Skin epidermis (tissue), 12 donors: ENCODE data around the gene HRH1.
"Not testable (repeated sequence)": the region's sequence is repeated elsewhere in the genome, so short reads cannot be mapped to it uniquely, and the experiment has no call there.

Experiments used
- H3K27ac ChIP-seq, 21 experiments: fragments of 200-600 bp; sonication (generic) in 11 of 21; one replicate each; pipeline ENCODE4 v1.5.0; 2020; ENCODE audit warnings: mild to moderate bottlenecking in 3 of 21, inconsistent platforms in 2 of 21, moderate library complexity in 2 of 21
- H3K4me3 ChIP-seq, 7 experiments: fragments of 200-600 bp; sonication (generic) in 2 of 7; one replicate each; pipeline ENCODE4 v1.5.0; 2020; ENCODE audit warnings: inconsistent platforms in 2 of 7, mild to moderate bottlenecking in 2 of 7, moderate library complexity in 1 of 7

HRH1 gene, protein sequence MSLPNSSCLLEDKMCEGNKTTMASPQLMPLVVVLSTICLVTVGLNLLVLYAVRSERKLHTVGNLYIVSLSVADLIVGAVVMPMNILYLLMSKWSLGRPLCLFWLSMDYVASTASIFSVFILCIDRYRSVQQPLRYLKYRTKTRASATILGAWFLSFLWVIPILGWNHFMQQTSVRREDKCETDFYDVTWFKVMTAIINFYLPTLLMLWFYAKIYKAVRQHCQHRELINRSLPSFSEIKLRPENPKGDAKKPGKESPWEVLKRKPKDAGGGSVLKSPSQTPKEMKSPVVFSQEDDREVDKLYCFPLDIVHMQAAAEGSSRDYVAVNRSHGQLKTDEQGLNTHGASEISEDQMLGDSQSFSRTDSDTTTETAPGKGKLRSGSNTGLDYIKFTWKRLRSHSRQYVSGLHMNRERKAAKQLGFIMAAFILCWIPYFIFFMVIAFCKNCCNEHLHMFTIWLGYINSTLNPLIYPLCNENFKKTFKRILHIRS

DNA sequence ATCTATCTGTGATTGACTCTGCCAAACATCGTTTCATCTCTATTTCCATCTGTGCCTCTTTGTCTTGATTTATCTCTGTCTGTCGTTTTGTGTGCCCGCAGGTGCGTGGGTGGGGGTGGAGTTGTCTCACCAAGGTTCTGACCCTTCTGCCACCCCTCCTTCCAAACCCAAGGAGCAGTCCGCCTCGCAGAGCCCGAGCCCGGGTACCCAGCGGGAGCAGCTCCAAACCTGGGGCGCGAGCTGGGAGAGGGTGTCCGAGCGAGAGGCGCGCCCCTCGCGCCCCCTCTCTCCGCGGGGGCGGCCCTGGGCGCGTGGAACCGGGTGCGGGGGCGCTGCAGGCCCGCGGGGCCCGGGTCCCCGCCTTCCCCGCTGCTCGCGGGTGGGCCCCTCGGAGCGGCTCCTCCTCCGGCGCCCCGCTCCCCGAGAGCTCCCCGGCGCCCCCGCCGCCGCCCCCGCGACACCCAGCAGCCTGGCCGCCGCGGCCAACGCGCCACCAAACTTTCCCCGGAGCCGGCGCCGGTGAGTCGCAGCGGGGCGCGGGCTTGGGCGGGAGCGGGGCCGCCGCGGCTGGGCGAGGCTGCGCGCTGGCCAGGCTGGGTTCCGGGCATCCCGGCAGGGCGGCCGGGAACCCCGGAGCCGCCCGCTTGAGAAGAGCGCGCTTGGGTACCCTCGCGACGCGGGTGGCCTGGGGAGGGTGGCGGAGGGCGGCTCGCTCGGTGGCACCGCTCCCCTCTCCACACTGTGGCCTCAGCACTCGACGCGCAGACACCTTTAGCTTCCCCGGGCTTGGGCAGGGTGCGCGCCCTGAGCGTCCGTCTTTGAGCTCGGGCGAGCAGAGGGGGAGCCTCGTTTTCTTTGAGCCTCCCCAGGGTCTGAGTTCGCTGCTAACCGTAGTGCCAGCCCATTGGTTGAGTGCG lies at the start of gene HRH1:
Gene HRH1 (plus strand): TSS at position 458 of the 917 bp plus-strand sequence. CDS start 104,545 bp downstream, outside the sequence.
- H3K4me3 ChIP-seq = peak within 1 kb of the TSS; percentile 26 to 62 (median 50)
- peak within 1 kb of the TSS in 17 of 21 experiments; percentile 44 to 84 (median 76) for H3K27ac ChIP-seq

DNA sequence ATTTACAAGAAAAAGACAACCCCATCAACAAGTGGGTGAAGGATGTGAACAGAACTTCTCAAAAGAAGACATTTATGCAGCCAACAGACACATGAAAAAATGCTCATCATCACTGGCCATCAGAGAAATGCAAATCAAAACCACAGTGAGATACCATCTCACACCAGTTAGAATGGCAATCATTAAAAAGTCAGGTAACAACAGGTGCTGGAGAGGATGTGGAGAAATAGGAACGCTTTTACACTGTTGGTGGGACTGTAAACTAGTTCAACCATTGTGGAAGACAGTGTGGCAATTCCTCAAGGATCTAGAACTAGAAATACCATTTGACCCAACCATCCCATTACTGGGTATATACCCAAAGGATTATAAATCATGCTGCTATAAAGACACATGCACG lies 41.0 kb upstream of the HRH1 start:
- H3K4me3 ChIP-seq, H3K27ac ChIP-seq: not testable (repeated sequence)

DNA sequence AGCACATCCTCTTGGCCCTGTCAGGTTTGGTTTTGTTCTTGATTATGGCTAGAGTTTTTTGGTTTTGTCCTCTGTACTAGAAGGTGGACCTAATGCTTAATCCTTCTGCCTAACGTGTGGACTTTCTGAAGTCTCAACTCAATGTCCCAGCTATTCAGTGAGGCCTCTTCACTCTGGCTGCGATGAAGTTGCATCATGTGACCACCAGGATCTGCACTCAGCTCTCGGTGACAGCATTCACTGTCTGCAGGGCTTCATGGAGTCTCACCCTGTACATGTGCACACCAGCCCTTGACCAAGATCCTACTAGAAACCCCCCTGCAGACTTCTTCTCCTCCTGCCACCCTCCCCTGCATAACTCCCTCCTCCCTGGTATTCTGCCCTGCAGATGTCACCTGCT lies 38.7 kb upstream of the HRH1 start:
- Histone ChIP-seq H3K4me3 (no peak overlapping the region), H3K27ac (no peak overlapping the region)

DNA sequence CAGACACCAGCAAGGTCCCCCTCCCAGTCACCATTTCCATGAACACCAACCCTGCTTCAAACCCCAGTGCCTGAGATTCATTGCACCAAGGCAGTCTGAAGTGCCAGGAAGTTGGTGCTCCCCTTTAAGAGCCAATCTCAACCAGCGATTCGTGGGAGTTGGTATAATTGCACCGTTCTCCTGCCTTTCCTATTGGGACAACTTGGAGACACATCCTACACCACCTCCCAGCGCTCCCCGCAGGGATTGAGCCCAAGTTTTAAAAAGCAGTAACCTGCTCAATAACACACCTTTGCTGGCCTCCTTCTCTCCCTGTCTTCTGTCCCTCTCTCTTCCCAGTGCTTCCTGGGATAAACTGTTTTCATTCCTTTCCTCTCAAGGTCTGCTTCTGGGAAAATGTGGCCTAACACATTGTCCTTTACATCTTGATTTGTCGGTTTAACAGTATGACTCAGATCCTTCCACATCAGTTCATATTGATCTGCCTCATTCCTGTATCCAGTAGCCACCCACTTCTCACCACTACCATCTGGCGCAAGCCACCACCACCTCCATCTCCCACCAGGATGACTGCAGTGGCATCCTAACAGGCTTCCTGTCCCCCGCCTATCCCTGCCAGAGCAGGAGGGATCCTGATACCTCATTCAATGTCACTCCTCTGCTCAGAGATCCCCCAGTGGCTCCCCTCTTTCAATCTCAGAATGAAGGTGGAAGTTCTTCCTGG lies 37.8 kb upstream of the HRH1 start:
- no peak overlapping the region for H3K27ac ChIP-seq
- H3K4me3 ChIP-seq = no peak overlapping the region

DNA sequence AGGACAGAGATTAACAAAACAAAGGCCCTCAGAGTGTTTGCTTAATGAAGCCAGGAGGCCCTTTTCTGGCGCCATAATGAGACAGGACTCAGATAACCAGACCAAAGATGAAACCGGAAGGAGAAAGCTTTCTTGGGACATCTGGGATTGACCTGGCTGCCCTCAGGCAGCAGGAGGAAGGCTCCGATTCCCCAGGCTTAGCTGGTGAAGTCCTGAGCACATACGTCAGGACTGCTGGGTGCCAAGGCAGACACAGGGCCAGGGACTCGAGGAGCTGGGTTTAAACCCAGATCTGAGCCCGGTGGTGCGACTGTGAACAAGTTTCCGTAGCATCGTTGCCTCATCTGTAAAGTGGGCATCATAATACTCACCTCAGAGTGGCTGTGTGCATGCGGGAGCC lies 36.7 kb upstream of the HRH1 start:
- peak overlapping the region in 1 of 21 experiments; percentile 9 for H3K27ac ChIP-seq
- no peak overlapping the region for H3K4me3 ChIP-seq

DNA sequence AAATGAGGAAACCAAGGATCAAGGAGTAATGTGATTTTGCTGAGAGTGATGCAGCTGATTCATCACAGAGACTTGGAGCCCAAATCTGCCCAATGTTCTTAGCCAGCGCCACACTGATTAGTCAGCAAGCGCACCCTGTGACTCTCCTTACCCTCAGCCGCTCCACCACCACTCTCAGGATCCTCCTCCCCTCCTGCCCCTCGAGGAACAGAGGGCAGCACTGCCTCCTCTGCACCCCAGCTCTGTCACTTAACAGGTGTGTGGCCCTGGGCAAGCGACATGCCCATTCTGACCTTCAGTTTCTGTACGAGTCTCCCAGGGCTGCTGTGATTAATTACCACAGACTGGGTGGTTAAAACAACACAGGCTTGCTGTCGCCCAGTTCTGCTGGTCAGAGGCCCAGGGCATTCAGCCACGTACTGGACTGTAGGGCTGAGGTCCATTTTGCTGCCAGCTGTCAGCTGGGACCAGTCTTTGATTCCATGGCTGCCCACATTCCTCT lies 36.1 kb upstream of the HRH1 start:
- Histone ChIP-seq H3K4me3 (no peak overlapping the region), H3K27ac (peak overlapping the region in 2 of 21 experiments; percentile 14 to 30)

DNA sequence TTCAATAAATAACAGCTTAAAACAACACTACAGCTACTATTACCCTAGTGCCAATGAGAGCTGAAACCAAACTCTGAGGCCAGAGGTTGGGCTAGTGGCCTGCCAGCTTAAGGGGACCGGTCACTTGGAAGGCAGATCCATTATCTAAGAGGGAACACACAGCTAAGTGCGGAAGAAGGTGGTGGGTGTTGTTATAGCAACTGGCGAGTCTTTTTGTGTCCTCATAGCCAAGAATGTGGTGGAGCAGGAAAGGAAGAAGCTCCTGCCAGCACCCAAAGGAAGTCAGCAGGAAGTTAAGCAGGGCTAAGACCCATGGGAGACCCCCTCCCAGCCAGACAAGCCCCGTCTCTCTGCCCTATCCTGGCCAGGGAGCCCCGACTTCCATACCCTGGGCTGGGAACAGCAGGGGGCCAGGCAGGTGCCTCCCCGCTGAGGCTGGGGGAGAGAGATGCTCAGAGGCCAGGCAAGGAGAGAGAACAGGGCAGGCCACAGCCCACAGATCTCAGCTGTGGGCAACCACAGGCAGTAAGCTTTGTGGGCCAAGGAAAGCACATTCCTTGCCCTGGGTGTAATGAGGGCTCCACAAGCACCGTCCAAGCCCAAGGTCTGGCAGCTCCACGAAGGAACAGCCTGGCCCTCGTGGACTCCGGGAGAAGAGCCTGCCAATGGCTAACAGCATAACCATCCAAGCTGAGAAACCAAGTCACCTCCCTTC lies 34.0 kb upstream of the HRH1 start:
- Histone ChIP-seq H3K27ac (peak overlapping the region in 2 of 21 experiments; percentile 33 to 59), H3K4me3 (no peak overlapping the region)

DNA sequence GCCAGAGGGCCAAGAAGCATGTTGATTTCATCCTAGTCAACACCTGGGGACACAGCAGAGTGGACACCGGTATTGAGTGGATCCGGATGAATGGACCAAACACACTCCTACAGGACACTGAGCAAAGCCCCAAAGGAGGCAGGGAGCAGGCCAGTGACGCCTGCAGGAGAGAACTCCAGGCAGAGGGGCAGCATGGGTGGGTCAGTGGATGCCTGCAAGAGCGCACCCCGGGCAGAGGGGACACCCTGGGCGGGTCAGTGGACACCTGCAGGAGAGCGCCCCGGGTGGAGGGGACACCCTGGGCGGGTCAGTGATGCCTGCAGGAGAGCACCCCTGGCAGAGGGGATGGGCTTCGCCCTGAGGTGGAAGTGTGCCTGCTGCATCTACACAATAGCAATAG lies 27.6 kb upstream of the HRH1 start:
- no peak overlapping the region for H3K27ac ChIP-seq
- no peak overlapping the region for H3K4me3 ChIP-seq

DNA sequence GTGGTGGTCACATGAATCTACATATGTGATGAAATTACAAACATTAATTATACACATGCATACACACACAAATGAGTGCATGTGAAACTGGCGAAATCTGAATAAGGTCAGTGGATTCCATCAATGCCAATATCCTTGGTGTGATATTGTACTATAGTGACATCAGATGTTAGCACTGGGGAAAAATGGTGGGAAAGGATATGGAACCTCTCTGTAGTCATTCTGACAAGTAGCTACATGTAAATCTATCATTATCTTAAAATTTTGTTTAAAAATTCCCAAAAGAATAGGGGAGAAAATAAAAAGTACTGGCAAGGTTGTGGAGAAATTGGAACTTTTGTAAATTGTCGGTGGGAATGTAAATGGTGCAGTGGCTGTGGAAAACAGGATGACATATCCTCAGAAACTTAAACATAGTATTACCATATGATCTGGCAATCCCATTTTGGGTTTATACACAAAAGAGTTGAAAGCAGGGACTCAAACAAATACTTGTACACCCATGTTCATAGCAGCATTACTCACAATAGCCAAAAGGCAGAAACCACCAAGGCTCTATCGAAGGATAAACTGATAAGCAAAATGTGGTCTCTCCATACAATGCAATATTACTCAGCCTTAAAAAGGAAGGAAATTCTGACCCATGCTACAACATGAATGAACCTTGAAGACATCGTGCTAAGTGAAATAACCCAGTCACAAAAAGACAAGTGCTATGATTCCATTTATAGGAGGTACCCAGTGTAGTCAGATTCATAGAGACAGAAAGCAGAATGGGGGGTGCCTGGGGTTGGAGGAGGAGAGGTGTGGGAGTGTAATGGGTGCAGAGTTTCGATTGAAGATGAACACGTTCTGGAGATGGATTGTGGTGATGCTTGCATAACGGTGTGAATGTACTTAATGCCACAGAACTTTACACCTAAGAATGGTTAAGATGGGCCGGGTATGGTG lies 25.3 kb upstream of the HRH1 start:
- Histone ChIP-seq H3K4me3 (no peak overlapping the region), H3K27ac (no peak overlapping the region)

DNA sequence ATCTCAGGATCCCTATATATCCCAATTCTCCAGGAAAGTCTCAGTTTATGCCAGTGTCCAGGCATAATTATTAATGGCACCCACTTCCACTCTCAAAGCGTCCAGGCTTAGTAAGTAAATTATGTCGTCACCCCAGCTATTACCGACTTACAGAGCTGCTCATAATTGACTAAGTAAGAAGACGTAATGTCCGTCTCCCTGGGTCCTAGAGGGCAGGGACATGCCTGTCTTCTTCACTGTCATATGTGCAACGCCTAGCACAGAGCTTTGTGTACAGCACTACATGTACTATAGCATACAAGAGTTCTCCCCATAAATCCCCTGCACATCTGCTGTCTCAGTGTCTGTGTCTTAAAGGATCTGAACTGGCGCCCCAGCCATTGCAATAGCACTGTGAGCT lies 23.9 kb upstream of the HRH1 start:
- H3K4me3 ChIP-seq = no peak overlapping the region
- no peak overlapping the region for H3K27ac ChIP-seq

DNA sequence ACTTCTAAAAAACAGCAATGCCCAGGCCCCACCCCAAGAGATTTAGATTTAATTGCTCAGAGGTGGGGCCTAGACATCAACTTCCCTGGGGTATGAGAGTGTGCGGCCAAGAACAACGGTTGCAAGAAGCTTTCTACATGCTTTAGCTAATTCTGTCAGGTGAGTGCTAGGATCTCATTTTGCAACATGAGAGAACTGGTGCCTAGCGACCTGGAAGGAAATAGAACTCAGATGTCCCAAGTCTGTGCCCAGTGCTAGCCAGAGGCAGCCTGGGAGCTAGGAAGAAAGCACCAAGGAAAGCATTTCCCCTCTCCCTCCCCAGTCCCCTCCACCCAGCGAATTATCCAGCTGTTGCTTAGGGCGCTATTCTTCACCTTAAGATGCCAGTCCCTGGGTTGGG lies 22.9 kb upstream of the HRH1 start:
- Histone ChIP-seq H3K27ac (peak overlapping the region in 2 of 21 experiments; percentile 8 to 40), H3K4me3 (no peak overlapping the region)

DNA sequence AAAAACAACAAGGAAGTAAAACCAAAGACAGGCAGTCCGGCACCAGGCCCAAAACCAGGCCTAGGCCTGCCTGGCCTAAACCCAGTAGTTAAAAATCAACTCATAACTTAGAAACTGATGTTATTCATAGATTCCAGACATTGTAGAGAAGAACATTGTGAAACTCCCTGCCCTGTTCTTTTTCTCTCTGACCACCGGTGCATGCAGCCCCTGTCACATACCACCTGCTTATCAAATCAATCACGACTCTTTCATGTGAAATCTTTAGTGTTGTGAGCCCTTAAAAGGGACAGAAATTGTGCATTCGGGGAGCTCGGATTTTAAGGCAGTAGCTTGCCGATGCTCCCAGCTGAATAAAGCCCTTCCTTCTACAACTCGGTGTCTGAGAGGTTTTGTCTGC lies 22.4 kb upstream of the HRH1 start:
- H3K27ac ChIP-seq = peak overlapping the region in 2 of 21 experiments; percentile 8 to 40
- not testable (repeated sequence) for H3K4me3 ChIP-seq

DNA sequence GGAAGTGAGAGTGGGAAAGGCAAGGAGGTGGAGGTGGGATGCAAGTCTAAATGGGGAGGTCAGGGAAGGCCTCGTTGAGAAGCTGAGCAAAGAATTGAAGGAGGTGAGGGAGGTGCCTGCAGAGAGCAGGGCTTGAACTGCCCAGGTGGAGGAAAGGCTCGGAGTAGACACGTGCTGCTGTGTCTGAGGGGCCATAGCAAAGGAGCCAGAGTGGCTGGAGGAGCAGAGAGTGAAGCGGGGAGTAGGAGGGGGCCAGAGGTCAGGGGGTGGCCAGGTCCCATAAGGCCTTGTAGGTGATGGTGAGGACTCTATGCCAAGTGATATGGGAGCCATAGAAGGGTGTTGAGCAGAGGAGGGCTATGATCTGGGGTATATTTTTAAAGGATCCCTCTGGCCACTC lies 21.4 kb upstream of the HRH1 start:
- no peak overlapping the region for H3K27ac ChIP-seq

DNA sequence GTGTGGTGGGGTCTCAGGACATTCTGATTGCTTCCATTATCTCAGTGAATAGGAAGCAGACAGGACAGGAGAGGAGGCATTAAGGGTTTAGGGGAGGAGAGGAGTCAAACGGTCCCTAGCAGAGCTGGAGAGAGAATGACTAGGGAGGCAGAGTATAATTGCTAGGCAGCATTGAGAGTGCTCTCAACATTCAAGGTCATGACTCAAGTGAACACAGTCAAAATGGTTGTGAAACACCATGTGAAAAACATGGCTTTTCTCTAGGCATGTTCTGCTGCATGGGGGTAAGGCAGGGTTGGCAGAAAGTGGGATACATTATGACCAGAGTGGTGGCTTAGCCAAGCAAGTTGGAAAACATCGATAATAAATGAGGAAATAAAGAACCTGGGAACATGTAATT lies 19.5 kb upstream of the HRH1 start:
- Histone ChIP-seq H3K27ac (peak overlapping the region in 2 of 21 experiments; percentile 0 to 88), H3K4me3 (no peak overlapping the region)

More for the DNA sequence above, 21.4 kb upstream of the HRH1 start:
- no peak overlapping the region for H3K4me3 ChIP-seq

DNA sequence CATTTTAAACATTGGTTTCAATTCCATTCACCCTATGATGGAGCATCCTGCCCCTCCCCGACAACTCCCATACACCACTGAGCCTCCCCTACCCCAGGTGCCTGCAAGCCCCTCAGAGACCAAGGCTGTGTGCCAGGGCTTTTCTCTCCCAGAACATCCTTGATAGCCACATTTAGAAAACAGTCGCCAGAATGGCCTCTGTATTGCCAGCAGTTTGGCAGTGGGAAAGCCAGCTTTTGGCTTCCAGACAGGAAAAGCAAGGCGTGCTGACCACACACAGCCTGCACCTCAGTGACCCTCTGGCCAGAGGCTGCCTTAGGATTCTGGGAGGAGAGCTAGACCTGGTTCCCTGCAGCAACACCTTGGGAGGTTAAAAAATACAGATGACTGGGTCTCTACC lies 18.2 kb upstream of the HRH1 start:
- Histone ChIP-seq H3K27ac (peak overlapping the region in 20 of 21 experiments; percentile 17 to 89 (median 79)), H3K4me3 (no peak overlapping the region)

DNA sequence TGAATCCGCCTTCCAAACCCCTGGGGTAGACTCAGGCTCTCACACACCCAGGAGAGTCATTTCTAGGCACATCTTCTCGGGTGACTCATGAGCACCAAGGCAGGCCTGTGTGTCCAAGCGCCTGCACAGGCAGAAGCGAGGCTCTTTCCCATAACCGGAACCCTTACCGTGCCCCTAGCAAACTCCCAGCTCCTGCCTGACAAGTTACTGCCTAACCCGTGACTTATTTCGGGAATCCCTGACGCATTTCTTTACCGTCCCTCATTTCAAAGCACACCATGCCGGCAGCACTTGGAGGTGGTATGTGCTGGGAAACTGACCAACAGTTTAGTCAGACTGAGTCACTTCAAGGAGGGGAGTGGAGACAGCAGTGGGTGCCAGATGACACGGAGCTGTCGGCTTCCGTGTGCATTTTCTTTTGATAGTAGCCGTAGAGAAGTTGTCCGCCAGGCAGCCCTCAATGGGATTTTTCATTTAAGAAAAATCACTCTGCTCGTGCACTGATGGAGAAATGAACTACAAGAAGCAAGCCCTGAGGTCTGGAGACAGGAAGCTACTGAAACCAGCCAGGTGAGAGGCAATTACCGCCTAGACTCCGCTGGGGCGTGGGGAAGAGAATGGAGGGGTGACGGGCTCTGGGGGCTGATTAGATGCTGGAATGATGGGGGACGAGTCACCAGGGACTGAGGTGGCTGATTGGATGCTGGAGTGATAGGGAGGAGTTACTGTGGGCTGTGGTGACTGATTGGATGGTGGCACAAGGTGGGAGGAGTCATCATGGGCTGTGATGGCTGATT lies 17.3 kb upstream of the HRH1 start:
- Histone ChIP-seq H3K4me3 (peak overlapping the region in 3 of 7 experiments; percentile 3 to 25 (median 24)), H3K27ac (peak overlapping the region in 20 of 21 experiments; percentile 42 to 89 (median 79))

DNA sequence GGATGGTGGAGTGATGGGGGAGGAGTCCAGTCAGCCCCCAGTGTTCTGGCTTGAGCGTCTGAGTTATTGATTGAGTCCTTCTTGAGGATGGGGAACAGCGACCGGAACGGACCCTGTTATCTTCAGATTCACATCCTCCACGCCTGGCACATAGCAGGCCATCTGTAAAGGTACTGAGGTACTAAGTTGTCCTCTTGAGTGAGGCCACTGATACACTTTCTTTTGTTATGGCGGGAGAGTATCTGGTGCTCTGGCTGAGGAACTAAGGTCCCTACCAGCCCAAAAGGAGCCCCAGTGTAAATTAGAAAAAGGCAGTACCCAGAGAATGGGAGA lies 16.7 kb upstream of the HRH1 start:
- H3K4me3 ChIP-seq = peak overlapping the region in 3 of 7 experiments; percentile 3 to 25 (median 24)
- H3K27ac ChIP-seq = peak overlapping the region in 15 of 21 experiments; percentile 53 to 89 (median 78)
